Dendritic cell treated with granulocyte-macrophage colony-stimulating factor and Interleukin-4, amounts not matched to agents 40 ng/mL and 50 ng/mL, for 4 days (primary cell): ENCODE measurements around the gene KAZALD1.

Experiments used
- H3K27ac Mint-ChIP-seq: one replicate; pipeline ENCODE4 v1.8.0; 2022; ENCODE audit warnings: mild to moderate bottlenecking, mixed read lengths
- H3K27me3 Mint-ChIP-seq: one replicate; pipeline ENCODE4 v1.8.0; 2022; ENCODE audit warnings: mild to moderate bottlenecking, mixed read lengths
- H3K36me3 Mint-ChIP-seq: one replicate; pipeline ENCODE4 v1.8.0; 2022; ENCODE audit warnings: low read depth, mixed read lengths
- H3K4me1 Mint-ChIP-seq: one replicate; pipeline ENCODE4 v1.8.0; 2022; ENCODE audit warnings: low read depth, mixed read lengths
- H3K4me3 Mint-ChIP-seq: one replicate; pipeline ENCODE4 v1.8.0; 2022; ENCODE audit warnings: mild to moderate bottlenecking, moderate library complexity, mixed read lengths
- H3K9me3 Mint-ChIP-seq: one replicate; pipeline ENCODE4 v1.8.0; 2022; ENCODE audit warnings: mixed read lengths
- intact Hi-C: fragments of 100-400 bp; cut with micrococcal nuclease; formaldehyde crosslinking; loops from one replicate; pipeline ENCODE4 v1.15.0; 2022

KAZALD1 gene

DNA sequence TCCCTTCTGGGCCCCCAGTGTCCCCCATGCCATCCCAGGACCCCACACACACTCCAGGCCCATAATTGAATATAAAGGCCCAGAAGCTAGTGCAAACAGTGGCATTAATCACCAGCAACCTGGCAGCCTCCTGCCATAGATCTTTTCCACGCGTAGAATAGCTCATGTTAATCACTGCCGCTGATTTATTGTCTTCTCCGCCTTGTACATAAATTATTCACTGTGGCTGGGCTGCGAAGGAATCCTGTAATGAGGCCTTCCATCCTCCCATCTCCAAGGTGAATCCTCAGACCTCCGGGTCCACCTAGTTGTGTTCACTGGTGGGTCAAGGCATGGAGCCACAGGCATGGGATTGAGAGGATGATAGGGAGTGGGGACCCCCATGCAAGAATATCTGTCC lies 33.2 kb downstream of the KAZALD1 start:
- Mint-ChIP-seq H3K27me3 (peaks cover 80% of the 10 kb centered on the region), H3K4me1 (no peaks in the 10 kb centered on the region), H3K36me3 (no peaks in the 10 kb centered on the region), H3K4me3 (no peak overlapping the region), H3K27ac (no peak overlapping the region), H3K9me3 (no peaks in the 10 kb centered on the region)
- intact Hi-C loops: loop anchor here (1.0 kb wide), 1 partner anchor 47 kb away; no protein-coding TSS in a partner anchor

DNA sequence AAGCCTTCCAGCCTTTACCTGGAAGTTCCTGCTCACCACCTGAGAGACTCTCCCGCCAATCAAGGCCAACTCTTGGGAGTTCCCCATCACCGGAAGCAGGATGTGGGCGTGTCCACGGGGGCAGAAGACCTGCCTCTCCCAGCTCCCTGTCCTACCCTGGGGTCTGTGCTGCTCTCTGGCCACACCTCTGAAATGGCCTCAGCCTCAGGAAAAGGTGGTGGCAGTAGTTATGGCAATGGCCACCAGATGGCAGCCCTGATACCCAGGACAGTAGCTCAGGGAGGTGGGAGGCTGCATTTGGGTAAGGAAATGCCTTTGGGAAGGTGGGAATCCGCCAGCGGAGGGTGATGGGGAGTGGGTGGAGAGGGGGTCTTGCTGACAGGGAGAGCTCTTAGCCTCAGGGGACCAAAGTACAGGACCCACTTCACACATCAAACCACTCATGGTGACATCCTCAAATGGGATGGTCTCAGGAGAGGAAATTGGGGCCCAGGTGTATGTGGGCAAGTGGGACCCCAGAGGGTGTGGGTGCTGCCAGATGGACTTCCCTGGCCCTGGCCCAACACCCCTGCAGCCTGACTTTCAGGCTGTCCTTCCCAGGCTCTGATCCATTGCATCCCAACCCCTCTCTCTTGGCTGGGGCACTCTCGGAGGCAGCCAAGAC lies 33.9 kb downstream of the KAZALD1 start:
- peaks cover 80% of the 10 kb centered on the region for H3K27me3 Mint-ChIP-seq
- H3K27ac Mint-ChIP-seq: no peak overlapping the region

DNA sequence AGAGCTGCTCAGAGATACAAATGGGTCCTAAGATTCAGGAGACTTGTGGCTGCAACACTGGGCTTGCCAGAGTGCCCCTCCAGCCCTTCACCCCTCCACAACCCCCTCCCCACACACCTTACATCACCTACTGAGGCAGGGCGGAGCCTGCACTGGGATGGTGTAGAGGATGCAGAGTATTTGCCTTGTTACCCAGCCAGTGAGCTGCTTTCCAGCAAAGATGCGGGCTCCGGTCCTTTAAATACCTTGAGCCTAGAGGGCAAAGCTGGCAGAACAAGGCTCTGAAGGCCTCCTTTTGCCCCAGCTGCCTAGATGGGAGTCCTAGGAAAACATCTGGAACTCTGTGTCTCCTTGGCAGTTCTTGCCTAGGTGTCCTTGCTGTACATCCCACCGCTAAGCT lies 34.6 kb downstream of the KAZALD1 start:
- Mint-ChIP-seq H3K4me3 (no peak overlapping the region), H3K27ac (no peak overlapping the region), H3K27me3 (peaks cover 76% of the 10 kb centered on the region), H3K9me3 (no peaks in the 10 kb centered on the region), H3K36me3 (no peaks in the 10 kb centered on the region), H3K4me1 (peaks cover 5% of the 10 kb centered on the region)
- intact Hi-C loops: no loop called here

More for the DNA sequence above, 33.9 kb downstream of the KAZALD1 start:
- Mint-ChIP-seq H3K4me3 (no peak overlapping the region), H3K9me3 (no peaks in the 10 kb centered on the region), H3K4me1 (peaks cover 5% of the 10 kb centered on the region), H3K36me3 (no peaks in the 10 kb centered on the region)
- intact Hi-C loops: loop anchor here (1.0 kb wide), 1 partner anchor 47 kb away; no protein-coding TSS in a partner anchor

DNA sequence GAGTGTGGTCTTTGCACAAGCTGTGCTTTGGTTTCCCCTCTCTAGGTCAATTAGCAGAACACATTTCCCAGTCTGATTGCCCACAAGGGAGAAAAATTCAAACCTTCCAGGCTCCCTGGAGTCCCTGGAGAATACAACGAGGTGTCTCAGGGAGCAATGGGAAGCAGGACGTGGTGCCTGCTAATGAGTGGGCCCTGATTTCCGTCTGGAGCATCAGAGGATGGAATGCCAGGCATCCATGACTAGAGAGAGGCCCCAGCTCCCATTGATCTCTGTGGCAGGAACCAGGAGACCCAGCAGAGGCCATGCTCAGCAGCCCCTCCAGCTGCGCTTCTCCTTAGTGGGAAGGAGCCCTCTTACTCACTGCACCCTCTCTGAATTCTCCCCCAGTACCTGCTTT lies 36.1 kb downstream of the KAZALD1 start:
- intact Hi-C loops: no loop called here

DNA sequence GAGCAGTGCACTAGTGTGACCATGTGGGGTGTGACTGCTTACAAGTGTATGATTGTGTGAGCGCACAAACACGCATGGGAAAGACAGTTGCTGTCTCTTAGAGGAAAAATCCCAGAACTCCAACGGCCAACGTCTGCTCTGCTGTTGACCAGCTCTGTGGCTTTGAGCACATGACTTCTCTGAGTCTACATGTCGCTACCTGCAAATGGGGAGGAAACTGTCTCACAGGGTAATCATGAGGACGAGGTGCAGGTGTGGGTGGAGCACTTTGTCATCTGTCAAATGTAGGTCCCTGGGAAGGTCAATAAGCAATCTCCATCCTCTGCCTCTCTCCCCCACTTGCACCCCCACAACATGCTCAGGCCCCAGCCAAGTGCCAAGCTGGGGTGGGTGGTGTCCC lies 38.1 kb downstream of the KAZALD1 start:
- peaks cover 5% of the 10 kb centered on the region for H3K4me1 Mint-ChIP-seq

More for the DNA sequence above, 36.1 kb downstream of the KAZALD1 start:
- peaks cover 5% of the 10 kb centered on the region for H3K4me1 Mint-ChIP-seq
- no peak overlapping the region for H3K4me3 Mint-ChIP-seq
- no peaks in the 10 kb centered on the region for H3K36me3 Mint-ChIP-seq
- H3K9me3 Mint-ChIP-seq: no peaks in the 10 kb centered on the region
- peaks cover 77% of the 10 kb centered on the region for H3K27me3 Mint-ChIP-seq
- H3K27ac Mint-ChIP-seq: no peak overlapping the region

DNA sequence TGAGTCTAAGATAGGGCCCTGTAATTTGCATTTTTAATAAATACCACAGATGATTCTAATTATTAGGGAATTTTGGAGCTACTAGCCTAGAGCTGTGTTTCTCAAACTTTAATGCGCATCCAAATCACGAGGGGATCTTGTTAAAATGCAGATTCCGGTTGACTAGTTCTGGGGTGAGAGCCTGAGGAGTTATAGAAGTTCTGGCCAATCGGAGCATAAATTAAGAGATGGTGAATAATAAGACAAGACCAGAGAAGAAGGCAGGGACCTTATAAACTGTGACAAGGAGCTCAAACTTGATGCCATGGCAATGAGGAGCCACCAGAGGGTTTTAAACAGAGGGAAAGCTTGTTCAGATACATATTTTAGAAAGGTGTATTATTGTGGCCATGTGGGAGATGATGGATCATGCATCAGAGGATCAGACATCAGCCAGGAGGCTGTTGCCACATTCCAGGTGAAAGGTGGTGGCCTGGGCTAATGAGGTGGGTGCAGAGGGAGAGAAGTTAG lies 39.6 kb downstream of the KAZALD1 start:
- H3K4me3 Mint-ChIP-seq: no peak overlapping the region
- intact Hi-C loops: no loop called here
- H3K4me1 Mint-ChIP-seq: peaks cover 5% of the 10 kb centered on the region
- H3K9me3 Mint-ChIP-seq: no peaks in the 10 kb centered on the region
- no peaks in the 10 kb centered on the region for H3K36me3 Mint-ChIP-seq
- H3K27me3 Mint-ChIP-seq: peaks cover 79% of the 10 kb centered on the region
- H3K27ac Mint-ChIP-seq: no peak overlapping the region

More for the DNA sequence above, 38.1 kb downstream of the KAZALD1 start:
- Mint-ChIP-seq H3K9me3 (no peaks in the 10 kb centered on the region), H3K27ac (no peak overlapping the region), H3K27me3 (peaks cover 73% of the 10 kb centered on the region), H3K36me3 (no peaks in the 10 kb centered on the region), H3K4me3 (no peak overlapping the region)
- intact Hi-C loops: no loop called here

DNA sequence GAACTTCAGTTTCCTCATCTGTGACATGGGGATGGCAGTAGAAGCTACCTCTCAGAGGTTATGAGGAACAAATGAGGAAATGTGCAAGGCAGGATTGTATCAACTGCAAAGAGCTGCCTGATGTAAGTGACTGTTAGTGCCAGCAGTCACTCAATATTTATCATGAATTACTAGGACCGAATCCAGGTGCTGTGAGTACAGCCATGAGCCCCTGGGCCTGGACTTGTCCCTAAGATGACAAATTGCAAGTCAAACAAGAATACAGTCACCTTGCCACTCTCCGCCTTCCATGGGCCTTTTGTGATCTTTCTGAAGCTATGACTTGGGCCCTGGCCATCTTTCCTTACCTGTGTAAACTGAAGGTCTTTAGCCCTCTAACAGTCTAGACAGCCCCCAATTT lies 41.6 kb downstream of the KAZALD1 start:
- intact Hi-C loops: no loop called here
- Mint-ChIP-seq H3K27me3 (peaks cover 76% of the 10 kb centered on the region), H3K4me1 (peaks cover 5% of the 10 kb centered on the region), H3K27ac (no peak overlapping the region), H3K9me3 (no peaks in the 10 kb centered on the region), H3K4me3 (no peak overlapping the region), H3K36me3 (no peaks in the 10 kb centered on the region)

DNA sequence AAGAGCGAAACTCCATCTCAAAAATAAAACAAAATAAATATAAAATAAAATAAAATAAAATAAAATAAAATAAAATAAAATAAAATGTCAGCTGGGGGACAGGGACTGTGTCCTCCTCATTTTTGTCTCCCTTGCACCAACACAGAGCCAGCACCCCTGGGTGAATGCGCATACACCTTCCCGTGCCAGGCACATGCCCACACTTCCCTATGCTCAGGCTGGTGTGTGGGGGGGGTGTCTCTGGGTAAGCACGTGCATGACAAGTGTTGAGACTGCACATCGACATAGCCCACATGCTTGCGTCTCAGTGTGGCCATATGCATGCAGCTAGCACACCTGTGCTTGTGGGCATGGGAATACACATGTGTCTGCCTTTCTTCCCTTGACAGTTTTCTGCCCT lies 44.6 kb downstream of the KAZALD1 start:
- H3K9me3 Mint-ChIP-seq: no peaks in the 10 kb centered on the region
- no peak overlapping the region for H3K27ac Mint-ChIP-seq
- H3K36me3 Mint-ChIP-seq: no peaks in the 10 kb centered on the region
- H3K4me3 Mint-ChIP-seq: no peak overlapping the region
- intact Hi-C loops: no loop called here
- peaks cover 79% of the 10 kb centered on the region for H3K27me3 Mint-ChIP-seq
- H3K4me1 Mint-ChIP-seq: no peaks in the 10 kb centered on the region

DNA sequence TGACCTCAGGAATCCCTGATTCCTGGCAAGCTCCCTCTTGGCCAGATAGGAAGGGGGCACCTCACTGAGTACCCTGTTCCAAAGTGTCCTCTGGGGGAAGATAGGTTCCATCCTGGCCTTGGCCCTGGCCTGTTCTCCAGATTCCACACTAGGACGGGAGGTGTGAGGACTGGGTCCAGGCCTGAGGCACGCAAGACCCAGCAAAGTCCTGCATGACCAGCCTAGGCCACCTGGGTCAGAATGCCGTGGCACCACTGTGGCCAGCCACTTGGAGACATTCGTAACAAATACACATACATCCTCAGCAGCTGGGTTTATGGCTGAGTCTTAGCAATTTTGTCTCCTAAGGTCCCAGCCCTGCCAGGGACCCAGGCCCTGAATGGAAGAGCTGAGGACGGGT lies 46.0 kb downstream of the KAZALD1 start:
- no peaks in the 10 kb centered on the region for H3K9me3 Mint-ChIP-seq
- H3K4me1 Mint-ChIP-seq: no peaks in the 10 kb centered on the region
- no peak overlapping the region for H3K4me3 Mint-ChIP-seq
- H3K27me3 Mint-ChIP-seq: peaks cover 80% of the 10 kb centered on the region
- intact Hi-C loops: no loop called here
- H3K36me3 Mint-ChIP-seq: no peaks in the 10 kb centered on the region
- H3K27ac Mint-ChIP-seq: no peak overlapping the region

DNA sequence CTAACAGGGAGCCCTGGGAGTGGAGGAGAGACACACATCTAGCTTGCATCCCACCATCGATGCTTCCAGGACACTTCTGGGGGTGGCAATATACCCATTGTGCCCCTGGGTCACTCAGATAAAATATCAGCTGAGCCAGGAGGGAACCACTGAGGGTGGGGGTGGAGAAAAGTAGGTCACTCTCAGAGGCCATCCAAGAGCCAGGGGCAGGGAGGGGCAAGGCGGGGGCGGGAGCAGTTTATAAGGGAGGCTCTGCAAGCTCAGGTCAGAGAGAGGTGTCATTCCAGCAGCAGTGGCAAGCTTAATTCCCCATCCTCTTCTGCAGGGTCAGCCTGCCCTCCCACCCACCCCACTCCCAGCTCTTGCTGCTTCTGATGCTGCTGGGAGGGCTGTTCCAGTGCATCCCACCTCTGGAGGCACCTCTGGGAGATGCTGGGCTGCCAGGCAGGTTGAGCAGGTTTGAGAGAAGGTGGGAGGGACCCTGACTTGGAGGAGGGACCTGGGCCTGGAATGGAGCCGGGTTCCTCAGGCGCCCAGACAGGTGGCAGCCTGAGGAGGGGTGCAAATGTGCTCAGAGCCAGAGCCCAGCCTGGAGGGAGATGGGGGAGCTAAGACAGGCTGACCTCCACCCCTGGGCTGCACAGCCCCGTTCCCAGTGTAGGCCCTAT lies 49.2 kb downstream of the KAZALD1 start:
- Mint-ChIP-seq H3K36me3 (no peaks in the 10 kb centered on the region), H3K27ac (no peak overlapping the region), H3K9me3 (no peaks in the 10 kb centered on the region), H3K4me1 (peaks cover 18% of the 10 kb centered on the region), H3K4me3 (no peak overlapping the region), H3K27me3 (peaks cover 80% of the 10 kb centered on the region)
- intact Hi-C loops: no loop called here

DNA sequence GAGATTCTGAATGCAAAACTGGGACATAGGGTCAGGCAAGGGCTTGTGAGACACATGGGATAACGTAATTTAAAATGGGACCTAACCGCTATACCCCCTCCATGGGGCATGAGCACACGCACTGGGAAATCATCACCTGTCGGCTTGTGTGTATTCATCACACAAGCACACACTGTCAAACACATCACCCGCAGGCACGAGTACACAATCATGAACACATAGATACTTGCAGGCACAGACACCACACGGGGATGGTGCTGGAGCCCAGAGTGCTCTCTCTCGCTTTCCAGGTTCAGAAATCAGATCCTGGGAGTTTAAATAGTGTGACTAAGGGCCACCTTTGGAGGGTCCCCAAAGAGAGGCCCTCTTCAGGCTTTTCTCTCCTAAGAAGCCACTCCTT lies 49.8 kb downstream of the KAZALD1 start:
- Mint-ChIP-seq H3K4me1 (peaks cover 18% of the 10 kb centered on the region), H3K4me3 (no peak overlapping the region), H3K9me3 (no peaks in the 10 kb centered on the region), H3K36me3 (no peaks in the 10 kb centered on the region), H3K27me3 (peaks cover 84% of the 10 kb centered on the region), H3K27ac (no peak overlapping the region)
- intact Hi-C loops: no loop called here

DNA sequence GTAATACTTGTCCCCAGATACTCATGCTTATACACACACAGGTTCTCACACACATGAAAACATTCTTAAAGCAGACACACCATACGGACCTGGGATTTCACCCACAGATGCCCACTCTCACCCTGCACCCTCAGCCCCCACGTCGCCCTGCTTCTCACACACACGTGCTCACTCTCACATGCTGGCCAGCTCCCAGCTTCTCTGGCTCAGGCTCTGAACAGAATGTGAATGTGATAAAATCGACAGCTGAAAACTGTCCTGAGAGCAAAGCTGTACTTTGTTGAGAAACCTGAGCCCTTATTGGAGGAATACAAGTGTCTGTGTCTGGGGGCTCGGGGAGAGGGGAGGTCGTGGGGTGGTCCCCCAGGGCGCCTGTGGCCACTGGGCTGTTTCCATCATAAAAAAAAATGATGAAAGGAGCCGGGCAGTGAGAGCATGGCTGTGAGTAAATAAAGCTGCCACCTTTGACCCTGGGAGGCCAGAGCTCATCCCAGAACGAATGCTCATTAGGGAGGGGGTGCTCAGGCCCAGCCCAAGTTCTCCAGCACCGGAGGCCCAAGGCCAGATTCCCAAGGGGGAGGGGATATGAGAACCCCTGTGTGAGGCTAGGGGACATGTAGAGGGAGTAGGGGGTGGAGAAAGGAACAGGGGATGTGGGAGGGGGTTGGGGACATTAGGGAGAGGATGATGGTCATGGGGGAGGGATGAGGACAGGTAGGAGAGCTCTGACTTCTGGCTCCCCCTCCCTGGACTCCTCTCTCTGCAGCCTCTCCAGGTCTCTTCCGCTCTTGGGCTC lies 51.2 kb downstream of the KAZALD1 start:
- Mint-ChIP-seq H3K4me3 (no peak overlapping the region), H3K27me3 (peaks cover 80% of the 10 kb centered on the region), H3K36me3 (no peaks in the 10 kb centered on the region), H3K27ac (peak overlapping the region; percentile 60), H3K9me3 (no peaks in the 10 kb centered on the region), H3K4me1 (peaks cover 18% of the 10 kb centered on the region)
- intact Hi-C loops: no loop called here

DNA sequence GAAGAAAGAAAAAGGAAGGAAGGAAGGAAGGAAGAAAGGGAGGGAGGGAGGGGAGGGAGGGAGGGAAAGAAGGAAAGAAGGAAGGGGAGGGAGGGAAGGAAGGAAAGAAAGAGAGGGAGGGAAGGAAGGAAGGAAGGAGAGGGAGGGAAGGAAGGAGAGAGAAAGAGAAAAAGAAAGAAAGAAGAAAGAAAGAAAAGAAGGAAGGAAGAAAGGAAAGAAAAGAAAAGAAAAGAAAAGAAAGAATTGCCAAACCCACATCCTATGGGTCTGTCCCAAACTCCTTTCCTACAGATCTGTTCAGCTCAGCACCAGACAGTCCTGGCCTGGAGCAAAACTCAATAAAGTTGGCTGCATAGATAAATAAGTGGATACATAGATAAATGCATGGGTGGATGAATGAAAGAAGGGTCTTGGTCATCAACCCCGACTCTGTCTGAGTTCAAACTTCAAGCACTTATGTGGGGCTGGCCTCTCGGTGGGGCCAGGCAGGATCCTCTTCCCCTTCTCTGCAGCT lies 52.2 kb downstream of the KAZALD1 start:
- Mint-ChIP-seq H3K9me3 (no peaks in the 10 kb centered on the region), H3K36me3 (no peaks in the 10 kb centered on the region), H3K27me3 (peaks cover 76% of the 10 kb centered on the region), H3K4me1 (peaks cover 25% of the 10 kb centered on the region), H3K4me3 (no peak overlapping the region), H3K27ac (peak overlapping the region; percentile 60)
- intact Hi-C loops: no loop called here

DNA sequence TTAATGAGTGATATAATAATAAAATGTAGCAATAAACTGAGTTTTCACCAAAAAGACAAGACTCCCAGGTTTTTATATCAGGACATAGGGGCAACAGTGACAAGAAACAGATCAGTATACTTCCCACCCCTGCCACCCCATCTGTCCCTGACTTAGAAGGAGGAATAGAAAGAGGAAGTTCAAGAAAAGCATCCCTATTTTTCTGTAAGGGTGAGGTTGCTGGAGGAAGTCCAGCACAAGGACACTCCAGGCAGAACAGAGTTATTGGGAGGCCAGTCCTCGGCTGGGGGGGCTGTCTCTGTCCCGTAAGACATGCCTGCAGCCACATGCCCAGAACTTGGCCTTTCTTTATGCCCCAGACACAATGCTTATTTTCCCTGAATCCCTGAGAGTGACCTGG lies 52.9 kb downstream of the KAZALD1 start:
- H3K4me3 Mint-ChIP-seq: no peak overlapping the region
- intact Hi-C loops: no loop called here
- H3K36me3 Mint-ChIP-seq: no peaks in the 10 kb centered on the region
- H3K9me3 Mint-ChIP-seq: no peaks in the 10 kb centered on the region
- no peak overlapping the region for H3K27ac Mint-ChIP-seq
- peaks cover 77% of the 10 kb centered on the region for H3K27me3 Mint-ChIP-seq
- H3K4me1 Mint-ChIP-seq: peaks cover 32% of the 10 kb centered on the region
